ENCODE results near the gene LMBR1L. TPM values are rescaled to one million over a fixed set of nuclear protein-coding genes. Genes with fewer than 3 reads are reported as not detected.

The LMBR1L gene
- total RNA-seq, 1 experiment from 2014 or later, result 55.1 TPM

- H2BK5ac ChIP-seq (ENCODE audit: insufficient read length, low read length), result no peak overlapping the region
- H3K79me2 ChIP-seq (ENCODE audit: insufficient read depth, low read length), result no peaks in the 10 kb centered on the region; the same call in 1 of the 2 replicates
- H3K4me1 Mint-ChIP-seq, result peaks cover 15 to 24% of the 10 kb centered on the region in 2 experiments
- no peak for TF ChIP-seq CTCF (conservative IDR thresholded peaks at IDR 0.05)
- peaks cover 24 to 32% (median 30%) of the 10 kb centered on the region in 3 experiments for H3K36me3 Mint-ChIP-seq (ENCODE audit: insufficient read depth in 1 of 3, low read depth in 3 of 3)
- H4K5ac ChIP-seq (ENCODE audit: insufficient read length, low read depth, low read length), result no peak overlapping the region
- H3K23me2 ChIP-seq (ENCODE audit: insufficient read length, low read depth, low read length, poor library complexity, severe bottlenecking), result peaks cover 8% of the 10 kb centered on the region
- no peak overlapping the region for H3K18ac ChIP-seq (ENCODE audit: insufficient read length, low read depth, low read length)
- H2AFZ ChIP-seq (ENCODE audit: low read length), result no peak overlapping the region
- no peak overlapping the region for H3T11ph ChIP-seq (ENCODE audit: low read length)
- no peak overlapping the region for H2BK15ac ChIP-seq (ENCODE audit: low read depth, low read length)
- H2BK20ac ChIP-seq (ENCODE audit: low read depth, low read length, poor library complexity, severe bottlenecking), result no peak overlapping the region
- H3K27ac Mint-ChIP-seq, result no peak overlapping the region
- no peaks in the 10 kb centered on the region; the same call in 1 of the 2 replicates for H3K27me3 Mint-ChIP-seq (ENCODE audit: low read depth)
- no peaks in the 10 kb centered on the region for H3K27me3 ChIP-seq (ENCODE audit: insufficient read depth, low read length)
- no peak for DNase-seq
- peaks cover 3% of the 10 kb centered on the region for H3K79me1 ChIP-seq (ENCODE audit: insufficient read depth, low read depth, low read length, poor library complexity, severe bottlenecking)
- no peak overlapping the region for H3K23ac ChIP-seq (ENCODE audit: insufficient read length, low read depth, low read length)
- no peak overlapping the region for H2BK120ac ChIP-seq (ENCODE audit: low read depth, low read length, poor library complexity, severe bottlenecking)
- H3K4me2 ChIP-seq (ENCODE audit: insufficient read depth, insufficient read length, low read length), result no peak overlapping the region
- no peak overlapping the region for H3K9ac ChIP-seq (ENCODE audit: extremely low read depth, insufficient read length, low read length)
- H2BK12ac ChIP-seq (ENCODE audit: insufficient read length, low read depth, low read length), result no peak overlapping the region
- H3K4me3 Mint-ChIP-seq, result no peak overlapping the region
- no peak overlapping the region for H4K91ac ChIP-seq (ENCODE audit: insufficient read length, low read depth, low read length)
- H4K8ac ChIP-seq (replicated peaks; ENCODE audit: insufficient read length, low read depth, low read length), result no peak overlapping the region
- no peak overlapping the region for H2AK5ac ChIP-seq (ENCODE audit: insufficient read length, low read length)
- H4K20me1 ChIP-seq (ENCODE audit: control insufficient read depth, insufficient read depth, insufficient read length), result no peaks in the 10 kb centered on the region
- H3K14ac ChIP-seq (ENCODE audit: insufficient read depth, low read length), result no peak overlapping the region
- no peak overlapping the region for H3K27ac ChIP-seq (ENCODE audit: insufficient read length, low read depth, low read length)
- no CpG with 5 or more reads among the region's 5 CpGs for WGBS (ENCODE audit: extremely low coverage, insufficient read length, low lambda C conversion rate)
- H3K56ac ChIP-seq (ENCODE audit: insufficient read length, low read depth, low read length), result no peak overlapping the region
- H3K9me3 Mint-ChIP-seq, result 0 out of 5 replicates have a peak, but pooled peaks cover 0 to 3% of the 10 kb centered on the region in 2 experiments
- H3K4me1 ChIP-seq (ENCODE audit: insufficient read depth, low read length), result peaks cover 2% of the 10 kb centered on the region; the same call in 1 of the 2 replicates
- H3K9me3 ChIP-seq (ENCODE audit: control insufficient read depth, low read depth, low read length), result no peaks in the 10 kb centered on the region
- H3K4ac ChIP-seq (ENCODE audit: low read depth, low read length), result no peak overlapping the region
These were observed 22.4 kb upstream of the LMBR1L start for GRCh38 chr12:49133014-49133413.

Measured in H9 (cell line).